AG04450 (cell line): Measurements from ENCODE around the gene RNF17. TPM values are rescaled to one million over a fixed set of nuclear protein-coding genes. Genes with fewer than 3 reads are reported as not detected.

Experiments
- CTCF ChIA-PET: fragments of 300-600, 350-600 bp; formaldehyde crosslinking; extraction: SDS; loops from one replicate; lab custom pipeline; 2022; ENCODE audit warnings: antibody characterized with exemption, inconsistent platforms; lab: Charles Lee
- POLR2A ChIA-PET: fragments of 350-600 bp; formaldehyde crosslinking; extraction: SDS; loops from one replicate; lab custom pipeline; 2021; ENCODE audit warnings: antibody characterized with exemption, inconsistent platforms; lab: Yijun Ruan, JAX
- DNase-seq: peaks from one replicate; pipeline ENCODE4 v3.0.0-alpha.2; 2011; ENCODE audit warnings: low read depth, low spot score
- H3K27ac ChIP-seq: one replicate; pipeline ENCODE4 v1.5.1; 2012; ENCODE audit warnings: low read depth, low read length, control low read depth
- H3K27me3 ChIP-seq: one replicate; pipeline ENCODE4 v1.6.0; 2012; ENCODE audit warnings: low read length; ENCODE audit not compliant: control insufficient read depth, insufficient read depth
- H3K4me3 ChIP-seq: 2 replicates; pipeline ENCODE4 v1.5.1; 2011; ENCODE audit warnings: mild to moderate bottlenecking, low read depth, low read length, control low read depth
- H3K9me3 ChIP-seq: 2 replicates; pipeline ENCODE4 v1.5.1; 2012; ENCODE audit warnings: low read length; ENCODE audit not compliant: control insufficient read depth, insufficient read depth
- polyA plus RNA-seq: library from polyadenylated mRNA; depleted of rRNA; stranded (reverse); fragments of >200 nt; gene quantifications from 2 replicates; pipeline ENCODE4 v1.2.3, GENCODE V29; 2011
- TF ChIP-seq, protein P1 (sequence below): IDR thresholded peaks from 2 replicates; pipeline ENCODE4 v1.5.1; 2011; ENCODE audit warnings: low read depth, low read length, control low read depth, inconsistent platforms

The RNF17 gene
- polyA plus RNA-seq, 1 experiment: 0.05 TPM

GRCh38 chr13:24900507-24900906, 136.5 kb downstream of the RNF17 start:
- TF ChIP-seq, protein P1, sequence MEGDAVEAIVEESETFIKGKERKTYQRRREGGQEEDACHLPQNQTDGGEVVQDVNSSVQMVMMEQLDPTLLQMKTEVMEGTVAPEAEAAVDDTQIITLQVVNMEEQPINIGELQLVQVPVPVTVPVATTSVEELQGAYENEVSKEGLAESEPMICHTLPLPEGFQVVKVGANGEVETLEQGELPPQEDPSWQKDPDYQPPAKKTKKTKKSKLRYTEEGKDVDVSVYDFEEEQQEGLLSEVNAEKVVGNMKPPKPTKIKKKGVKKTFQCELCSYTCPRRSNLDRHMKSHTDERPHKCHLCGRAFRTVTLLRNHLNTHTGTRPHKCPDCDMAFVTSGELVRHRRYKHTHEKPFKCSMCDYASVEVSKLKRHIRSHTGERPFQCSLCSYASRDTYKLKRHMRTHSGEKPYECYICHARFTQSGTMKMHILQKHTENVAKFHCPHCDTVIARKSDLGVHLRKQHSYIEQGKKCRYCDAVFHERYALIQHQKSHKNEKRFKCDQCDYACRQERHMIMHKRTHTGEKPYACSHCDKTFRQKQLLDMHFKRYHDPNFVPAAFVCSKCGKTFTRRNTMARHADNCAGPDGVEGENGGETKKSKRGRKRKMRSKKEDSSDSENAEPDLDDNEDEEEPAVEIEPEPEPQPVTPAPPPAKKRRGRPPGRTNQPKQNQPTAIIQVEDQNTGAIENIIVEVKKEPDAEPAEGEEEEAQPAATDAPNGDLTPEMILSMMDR: no peak
- DNase-seq: no peak
- Histone ChIP-seq H3K27ac (no peak overlapping the region), H3K9me3 (no peaks in the 10 kb centered on the region), H3K27me3 (no peaks in the 10 kb centered on the region), H3K4me3 (no peak overlapping the region)
- ChIA-PET POLR2A (no interaction called here), CTCF (no interaction called here)

GRCh38 chr13:24905242-24905641, 141.3 kb downstream of the RNF17 start:
- Histone ChIP-seq H3K27me3 (no peaks in the 10 kb centered on the region), H3K4me3 (no peak overlapping the region), H3K27ac (no peak overlapping the region), H3K9me3 (no peaks in the 10 kb centered on the region)
- POLR2A ChIA-PET: no interaction called here
- TF ChIP-seq, protein P1: no peak
- CTCF ChIA-PET: no interaction called here
- DNase-seq: no peak

DNA sequence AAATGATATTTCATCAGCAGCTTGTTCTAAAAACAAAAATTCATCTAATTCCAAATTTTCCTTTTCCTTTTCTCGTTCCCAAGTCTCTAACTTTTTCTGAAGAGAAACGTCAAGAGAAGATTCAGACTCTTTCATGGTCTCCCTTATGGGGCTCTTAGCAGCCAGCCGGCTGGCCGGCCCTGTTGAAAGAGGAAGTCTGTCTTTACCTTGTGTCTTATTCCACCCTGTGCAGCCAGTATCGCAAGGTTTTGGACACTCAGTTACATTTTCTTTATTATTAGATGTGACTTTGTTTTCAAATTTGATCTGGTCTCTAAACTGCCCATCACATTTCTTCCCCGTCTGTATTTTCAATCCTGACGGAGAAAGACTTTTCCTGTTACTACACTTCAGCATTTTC, 142.3 kb downstream of the RNF17 start:
- no peak for DNase-seq
- H3K9me3 ChIP-seq: no peaks in the 10 kb centered on the region
- no peak overlapping the region for H3K4me3 ChIP-seq
- no peak overlapping the region for H3K27ac ChIP-seq
- TF ChIP-seq, protein P1: no peak
- ChIA-PET CTCF (no interaction called here), POLR2A (no interaction called here)
- no peaks in the 10 kb centered on the region for H3K27me3 ChIP-seq

DNA sequence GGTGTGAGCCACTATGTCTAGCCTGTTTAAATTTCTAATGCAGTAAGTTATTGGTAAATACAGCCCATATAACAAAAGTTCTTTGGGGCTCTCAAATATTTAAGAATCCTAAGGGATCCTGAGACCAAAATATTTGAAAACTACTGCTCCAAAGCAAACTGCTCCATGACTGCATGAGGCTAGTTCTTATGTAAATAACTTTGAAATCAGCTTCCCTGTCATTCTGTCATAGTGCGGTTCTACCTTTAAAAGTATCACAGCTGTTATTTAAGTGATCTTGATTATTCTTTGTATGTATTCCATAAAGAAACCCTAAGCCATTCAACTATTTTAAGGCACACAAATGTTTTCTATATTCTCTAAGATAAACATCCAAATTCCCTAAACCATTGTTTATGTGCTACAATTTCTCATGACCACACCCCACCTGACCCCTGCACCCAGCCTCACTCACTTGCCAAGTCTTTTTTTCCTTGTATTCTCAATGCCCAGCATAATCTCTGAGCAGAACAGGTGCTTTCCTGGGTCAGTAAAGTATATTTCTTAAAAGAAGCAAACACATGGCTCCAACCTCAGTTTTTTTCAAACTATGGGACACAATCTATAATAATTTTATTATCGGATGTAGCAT, 146.6 kb downstream of the RNF17 start:
- DNase-seq: no peak
- H3K9me3 ChIP-seq: no peaks in the 10 kb centered on the region
- ChIA-PET POLR2A (no interaction called here), CTCF (interaction anchor here (1.0 kb wide), 1 partner anchor 85 kb away, joined by 4 read pairs; no protein-coding TSS in a partner anchor)
- TF ChIP-seq, protein P1: no peak
- H3K27ac ChIP-seq: no peak overlapping the region
- H3K27me3 ChIP-seq: no peaks in the 10 kb centered on the region
- H3K4me3 ChIP-seq: no peak overlapping the region

- DNase-seq: no peak
- H3K27me3 ChIP-seq: no peaks in the 10 kb centered on the region
- POLR2A ChIA-PET: no interaction called here
- CTCF ChIA-PET: interaction anchor here (0.7 to 1.0 kb wide), 2 partner anchors 11 to 84 kb away, joined by 3 to 4 read pairs; a partner anchor contains a TSS
- TF ChIP-seq, protein P1: no peak
- peak overlapping the region; percentile 25 for H3K27ac ChIP-seq
- H3K4me3 ChIP-seq: no peak overlapping the region
- H3K9me3 ChIP-seq: no peaks in the 10 kb centered on the region
Measured at GRCh38 chr13:24911133-24911908, 147.4 kb downstream of the RNF17 start.
